Kidney (tissue), 14 donors: ENCODE data around the gene SOD2. TPM values are rescaled to one million over a fixed set of nuclear protein-coding genes. Genes with fewer than 3 reads are reported as not detected.
"Not testable (repeated sequence)": the region's sequence is repeated elsewhere in the genome, so short reads cannot be mapped to it uniquely, and the experiment has no call there.

Experiments
- DNase-seq, 5 donors: peaks; one replicate each; pipeline ENCODE4 v3.0.0-alpha.2; 2013 to 2020
- FAIRE-seq: peaks from 2 replicates; lab custom pipeline; 2012; peaks lifted over from hg19 to GRCh38; lab: Jason Lieb, UNC
- H3K27ac ChIP-seq, 2 donors: one replicate each; pipeline ENCODE4 v1.7.0; 2013; ENCODE audit warnings: low read depth in 2 of 2, low read length in 2 of 2, inconsistent platforms in 1 of 2
- H3K27me3 ChIP-seq: one replicate; pipeline ENCODE4 v1.7.1; 2013; ENCODE audit warnings: low read length, inconsistent platforms; ENCODE audit not compliant: control insufficient read depth, insufficient read depth
- H3K36me3 ChIP-seq, 3 donors: one replicate each; pipeline versions ENCODE4 v1.7.0 to v1.7.1; 2013; ENCODE audit warnings: low read length in 3 of 3, control low read depth in 1 of 3, inconsistent platforms in 1 of 3; ENCODE audit not compliant: insufficient read depth in 3 of 3, control insufficient read depth in 2 of 3
- H3K4me1 ChIP-seq, 3 donors: one replicate each; pipeline versions ENCODE4 v1.7.0 to v1.7.1; 2013; ENCODE audit warnings: low read length in 3 of 3, inconsistent platforms in 1 of 3, low read depth in 1 of 3; ENCODE audit not compliant: control insufficient read depth in 2 of 3, insufficient read depth in 2 of 3
- H3K4me3 ChIP-seq, 3 donors: one replicate each; pipeline versions ENCODE4 v1.7.0 to v1.8.1; 2013; ENCODE audit warnings: low read length in 3 of 3, control low read depth in 1 of 3, inconsistent platforms in 1 of 3
- H3K9ac ChIP-seq, 3 donors: one replicate each; pipeline versions ENCODE4 v1.7.0 to v1.7.1; 2013; ENCODE audit warnings: low read length in 3 of 3, control low read depth in 1 of 3, inconsistent platforms in 1 of 3
- H3K9me3 ChIP-seq, 3 donors: one replicate each; pipeline versions ENCODE4 v1.7.0 to v1.7.1; 2013; ENCODE audit warnings: low read length in 3 of 3, control low read depth in 1 of 3, inconsistent platforms in 1 of 3; ENCODE audit not compliant: control insufficient read depth in 2 of 3, insufficient read depth in 1 of 3
- CTCF ChIP-seq: IDR thresholded peaks from 3 replicates; pipeline ENCODE4 v1.5.1; 2012; ENCODE audit warnings: mild to moderate bottlenecking, moderate library complexity, borderline replicate concordance; ENCODE audit not compliant: insufficient read depth; ENCODE audit errors: extremely low read depth
- intact Hi-C: fragments of 100-400 bp; cut with DNase I; formaldehyde crosslinking; loops from one replicate; pipeline ENCODE4 v1.11.1; 2022
- polyA plus RNA-seq: library from polyadenylated mRNA; stranded (reverse); fragments of 350-450 nt; fragmentation: Illumina TruSeq; extraction: RNeasy Lipid Tissue Mini Kit (QIAGEN cat#74804); gene quantifications from one replicate; pipeline ENCODE4 v1.2.3, GENCODE V29; 2014; ENCODE audit warnings: low read depth, low replicate concordance; ENCODE audit not compliant: insufficient read depth
- total RNA-seq: library from RNA; stranded (reverse); fragmentation: NEBNext Ultra II Directional; extraction: Animal tissue kit (Norgen Biotek cat#: 25700); gene quantifications from one replicate; pipeline ENCODE4 v1.2.1, GENCODE V29; 2021
- donor health status: control.
- donor health status: control.
- donor health status: control.
- donor health status: control.
- donor health status: control.
- donor health status: DM: yes; HTN: yes; CAD: no.
- donor health status: Normal renal cell carcinoma (clear cell type).

SOD2 gene
- total and polyA plus RNA-seq, 2 donors from 2014 or later, result 204 to 1,836 TPM

- H3K36me3 ChIP-seq, FAIRE-seq, H3K9ac ChIP-seq, H3K4me3 ChIP-seq, intact Hi-C loops, H3K27ac ChIP-seq, H3K27me3 ChIP-seq, H3K9me3 ChIP-seq, H3K4me1 ChIP-seq, DNase-seq: not testable (repeated sequence)
Observed at GRCh38 chr6:159661977-159662376, 31.1 kb downstream of the SOD2 start.

- Histone ChIP-seq H3K9ac (no peak overlapping the region), H3K36me3 (no peaks in the 10 kb centered on the region), H3K4me3 (no peak overlapping the region), H3K27me3 (no peaks in the 10 kb centered on the region), H3K27ac (no peak overlapping the region), H3K4me1 (no peaks in the 10 kb centered on the region), H3K9me3 (no peaks in the 10 kb centered on the region)
- TF ChIP-seq CTCF, result no peak
- FAIRE-seq, result no peak
- peak in 1 of 5 donors; percentile 30 for DNase-seq
- intact Hi-C loops, result no loop called here
Observed at GRCh38 chr6:159655409-159655988, 37.5 kb downstream of the SOD2 start.

GRCh38 chr6:159654483-159655098, 38.5 kb downstream of the SOD2 start:
- Histone ChIP-seq H3K27me3 (no peaks in the 10 kb centered on the region), H3K9ac (no peak overlapping the region), H3K27ac (no peak overlapping the region), H3K4me3 (no peak overlapping the region), H3K9me3 (no peaks in the 10 kb centered on the region), H3K4me1 (no peaks in the 10 kb centered on the region), H3K36me3 (no peaks in the 10 kb centered on the region)
- FAIRE-seq (peak; percentile 80), DNase-seq (peak in 2 of 5 donors; percentile 71 to 86)
- peak; percentile 60 for TF ChIP-seq CTCF
- intact Hi-C loops, result no loop called here

GRCh38 chr6:159650314-159650713, 42.7 kb downstream of the SOD2 start:
- Histone ChIP-seq H3K36me3 (no peaks in the 10 kb centered on the region), H3K4me1 (no peaks in the 10 kb centered on the region), H3K9me3 (no peaks in the 10 kb centered on the region), H3K4me3 (no peak overlapping the region), H3K27ac (no peak overlapping the region), H3K9ac (no peak overlapping the region), H3K27me3 (no peaks in the 10 kb centered on the region)
- FAIRE-seq (no peak), DNase-seq (no peak)
- TF ChIP-seq CTCF, result no peak
- intact Hi-C loops, result no loop called here
